ENCODE results near the gene PRSS1.
"Not testable (repeated sequence)": the region's sequence is repeated elsewhere in the genome, so short reads cannot be mapped to it uniquely, and the experiment has no call there.

Gene PRSS1

DNA sequence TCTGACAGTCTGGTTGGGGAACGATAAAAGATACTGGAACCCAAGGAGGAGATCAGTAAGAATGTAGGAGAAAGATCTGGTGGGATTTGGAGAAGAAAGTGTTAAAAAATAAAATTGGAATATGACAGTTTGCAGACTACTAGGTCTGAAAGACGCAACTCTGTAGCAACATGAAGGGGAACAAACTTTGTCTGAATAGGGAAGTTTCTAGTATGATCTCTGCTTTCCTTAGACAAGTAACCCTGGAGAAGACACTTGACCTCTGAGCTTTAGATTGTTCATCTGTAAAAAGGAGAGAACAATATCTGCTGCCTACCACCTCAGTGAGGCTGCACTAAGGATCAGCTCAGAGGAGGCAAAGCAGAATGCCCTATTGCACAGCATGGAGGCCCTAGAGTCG is 3.0 kb upstream of the PRSS1 start:
- no peak overlapping the region for H3K4me3 ChIP-seq
- H3K27ac ChIP-seq: no peak overlapping the region
- no peak for DNase-seq (ENCODE audit: low spot score)
- TF ChIP-seq, protein P1, sequence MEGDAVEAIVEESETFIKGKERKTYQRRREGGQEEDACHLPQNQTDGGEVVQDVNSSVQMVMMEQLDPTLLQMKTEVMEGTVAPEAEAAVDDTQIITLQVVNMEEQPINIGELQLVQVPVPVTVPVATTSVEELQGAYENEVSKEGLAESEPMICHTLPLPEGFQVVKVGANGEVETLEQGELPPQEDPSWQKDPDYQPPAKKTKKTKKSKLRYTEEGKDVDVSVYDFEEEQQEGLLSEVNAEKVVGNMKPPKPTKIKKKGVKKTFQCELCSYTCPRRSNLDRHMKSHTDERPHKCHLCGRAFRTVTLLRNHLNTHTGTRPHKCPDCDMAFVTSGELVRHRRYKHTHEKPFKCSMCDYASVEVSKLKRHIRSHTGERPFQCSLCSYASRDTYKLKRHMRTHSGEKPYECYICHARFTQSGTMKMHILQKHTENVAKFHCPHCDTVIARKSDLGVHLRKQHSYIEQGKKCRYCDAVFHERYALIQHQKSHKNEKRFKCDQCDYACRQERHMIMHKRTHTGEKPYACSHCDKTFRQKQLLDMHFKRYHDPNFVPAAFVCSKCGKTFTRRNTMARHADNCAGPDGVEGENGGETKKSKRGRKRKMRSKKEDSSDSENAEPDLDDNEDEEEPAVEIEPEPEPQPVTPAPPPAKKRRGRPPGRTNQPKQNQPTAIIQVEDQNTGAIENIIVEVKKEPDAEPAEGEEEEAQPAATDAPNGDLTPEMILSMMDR (IDR thresholded peaks at IDR 0.05): no peak

DNA sequence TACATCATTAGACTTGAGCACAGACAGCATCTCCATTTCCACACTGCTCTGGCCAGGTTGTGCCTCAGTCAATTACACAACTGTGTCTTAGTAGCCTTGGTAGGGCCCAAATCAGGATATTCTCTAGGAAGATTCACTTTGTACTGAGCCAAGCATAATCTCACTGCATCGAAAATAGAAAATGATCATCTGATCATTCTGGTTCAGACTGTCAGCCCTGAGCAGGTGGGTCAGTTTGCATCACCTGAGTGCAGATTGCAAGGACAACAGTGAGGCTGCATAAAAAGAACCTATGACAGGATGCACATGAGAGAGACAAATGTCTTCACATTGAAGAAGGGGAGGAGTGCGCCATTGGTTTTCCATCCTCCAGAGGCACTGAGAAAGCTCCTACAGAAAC is 862 bp upstream of the PRSS1 start:
- DNase-seq (ENCODE audit: low spot score); H3K27ac ChIP-seq; H3K4me3 ChIP-seq: not testable (repeated sequence)

DNA sequence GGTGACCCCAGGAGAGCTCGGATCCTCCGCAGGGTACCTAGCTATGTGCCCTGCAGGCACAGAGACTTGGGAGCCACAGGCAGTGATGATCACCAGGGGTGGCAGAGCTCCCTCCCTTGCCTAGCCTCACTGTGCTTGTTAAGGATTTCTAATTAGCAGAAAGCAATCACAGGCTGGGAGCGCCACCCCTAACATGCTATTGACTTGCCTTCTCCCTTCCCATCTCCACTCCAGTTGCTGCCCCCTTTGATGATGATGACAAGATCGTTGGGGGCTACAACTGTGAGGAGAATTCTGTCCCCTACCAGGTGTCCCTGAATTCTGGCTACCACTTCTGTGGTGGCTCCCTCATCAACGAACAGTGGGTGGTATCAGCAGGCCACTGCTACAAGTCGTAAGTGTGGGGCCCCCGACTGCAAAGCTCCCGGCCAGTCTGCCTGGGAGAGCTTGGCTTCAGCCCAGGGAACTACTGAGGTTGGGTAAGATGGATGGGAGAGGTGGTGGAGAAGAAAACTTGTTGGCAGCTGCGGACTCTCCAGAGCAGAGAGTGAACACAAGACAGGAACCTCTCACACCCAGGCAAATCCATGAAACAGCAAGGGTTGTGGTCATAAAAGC is 1.2 kb downstream of the PRSS1 start:
- Histone ChIP-seq H3K27ac (no peak overlapping the region), H3K4me3 (no peak overlapping the region)
- no peak for DNase-seq (ENCODE audit: low spot score)
- TF ChIP-seq, protein P1 (IDR thresholded peaks at IDR 0.05): no peak

DNA sequence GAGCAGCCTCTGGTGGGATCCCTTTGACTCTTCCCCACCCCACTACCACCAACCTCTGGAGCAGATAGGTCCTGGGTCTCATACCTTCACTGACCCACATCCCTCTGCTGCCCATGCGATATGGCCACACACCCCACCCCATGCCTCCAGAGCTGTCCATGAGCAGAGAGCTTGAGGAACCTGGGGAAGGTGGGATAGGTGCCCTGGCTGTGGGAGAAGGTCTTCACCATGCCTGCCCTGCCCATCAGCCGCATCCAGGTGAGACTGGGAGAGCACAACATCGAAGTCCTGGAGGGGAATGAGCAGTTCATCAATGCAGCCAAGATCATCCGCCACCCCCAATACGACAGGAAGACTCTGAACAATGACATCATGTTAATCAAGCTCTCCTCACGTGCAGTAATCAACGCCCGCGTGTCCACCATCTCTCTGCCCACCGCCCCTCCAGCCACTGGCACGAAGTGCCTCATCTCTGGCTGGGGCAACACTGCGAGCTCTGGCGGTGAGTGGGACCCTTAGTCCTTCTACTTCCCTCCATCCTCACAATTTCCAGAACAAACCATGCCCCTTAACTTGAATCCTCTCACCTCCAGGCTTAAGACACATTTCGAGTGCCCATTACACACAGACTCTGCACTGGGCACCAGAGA is 2.4 kb downstream of the PRSS1 start:
- H3K27ac ChIP-seq; DNase-seq (ENCODE audit: low spot score); H3K4me3 ChIP-seq: not testable (repeated sequence)

DNA sequence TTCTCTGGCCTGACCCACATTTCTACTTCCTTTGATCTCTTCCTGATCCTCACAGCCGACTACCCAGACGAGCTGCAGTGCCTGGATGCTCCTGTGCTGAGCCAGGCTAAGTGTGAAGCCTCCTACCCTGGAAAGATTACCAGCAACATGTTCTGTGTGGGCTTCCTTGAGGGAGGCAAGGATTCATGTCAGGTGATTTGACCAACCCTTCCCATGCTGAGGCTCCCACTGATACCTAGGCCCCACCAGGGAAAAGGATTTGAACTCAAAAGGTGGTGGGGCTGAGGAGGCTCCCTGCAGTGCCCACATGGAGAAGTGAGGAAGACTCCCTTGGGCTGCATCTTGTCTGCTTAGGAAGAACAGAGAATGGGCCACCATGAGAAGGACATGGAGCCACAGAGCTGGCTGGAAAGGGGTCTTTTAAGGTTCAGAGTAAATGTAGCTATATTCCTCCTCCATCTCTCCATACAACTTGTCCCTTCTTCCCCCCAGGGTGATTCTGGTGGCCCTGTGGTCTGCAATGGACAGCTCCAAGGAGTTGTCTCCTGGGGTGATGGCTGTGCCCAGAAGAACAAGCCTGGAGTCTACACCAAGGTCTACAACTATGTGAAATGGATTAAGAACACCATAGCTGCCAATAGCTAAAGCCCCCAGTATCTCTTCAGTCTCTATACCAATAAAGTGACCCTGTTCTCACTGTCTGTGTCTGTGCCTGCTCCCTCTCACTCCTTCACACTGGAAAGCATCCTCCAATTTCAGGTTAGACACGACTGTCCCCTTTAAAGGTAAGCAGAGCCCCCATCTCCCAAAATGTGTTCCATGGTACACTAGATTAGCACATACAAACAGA is 3.3 kb downstream of the PRSS1 start:
- H3K4me3 ChIP-seq: no peak overlapping the region
- TF ChIP-seq, protein P1 (IDR thresholded peaks at IDR 0.05): no peak
- H3K27ac ChIP-seq: no peak overlapping the region
- DNase-seq (ENCODE audit: low spot score): no peak

DNA sequence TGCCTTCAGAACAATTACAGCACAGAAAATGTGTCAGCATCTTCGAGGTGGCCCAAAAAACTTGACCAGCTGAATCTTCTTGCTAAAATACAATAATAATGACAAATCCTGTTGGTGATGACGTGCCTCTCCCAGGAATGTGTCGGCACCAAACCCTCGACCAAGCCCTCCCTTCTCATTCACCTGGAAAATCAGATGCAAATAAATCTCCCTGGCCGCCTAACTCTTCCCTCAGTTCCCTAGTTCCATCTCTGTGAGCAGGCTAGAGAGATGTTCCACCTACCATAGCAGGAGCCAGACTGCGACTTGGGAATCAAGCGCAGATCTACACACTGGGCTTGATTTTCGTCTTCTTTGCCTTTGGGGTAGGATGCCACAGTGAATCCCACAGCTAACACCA is 4.1 kb downstream of the PRSS1 start:
- Histone ChIP-seq H3K4me3 (no peak overlapping the region), H3K27ac (no peak overlapping the region)
- DNase-seq (ENCODE audit: low spot score): no peak
- TF ChIP-seq, protein P1 (IDR thresholded peaks at IDR 0.05): no peak

DNA sequence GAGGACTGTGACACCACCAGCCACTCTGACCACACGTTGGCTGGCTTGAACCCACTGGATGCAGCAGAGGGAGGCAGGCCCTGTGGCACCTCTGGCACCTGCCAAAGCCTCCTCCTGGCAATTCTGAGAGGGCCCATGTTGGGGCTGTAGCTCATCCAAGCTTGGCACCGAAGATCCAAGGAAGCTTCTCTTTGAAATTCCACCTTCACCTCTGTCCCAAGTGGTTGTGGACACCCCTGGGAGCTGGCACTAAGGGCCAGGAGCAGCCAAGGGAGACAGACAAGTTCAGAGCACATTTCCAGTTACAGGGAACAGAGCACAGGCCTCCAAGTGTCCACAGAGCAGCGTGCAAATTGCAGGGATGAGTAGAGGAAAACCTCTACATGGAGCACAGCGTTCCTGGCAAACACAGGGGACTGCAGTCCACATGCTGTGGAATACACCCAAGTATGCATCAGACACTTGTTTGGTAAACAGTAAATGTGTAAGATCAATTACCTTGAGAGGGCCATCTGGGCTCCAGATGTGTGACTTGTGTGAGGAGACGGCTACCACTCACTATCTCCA is 4.7 kb downstream of the PRSS1 start:
- H3K4me3 ChIP-seq; H3K27ac ChIP-seq; DNase-seq (ENCODE audit: low spot score): not testable (repeated sequence)

DNA sequence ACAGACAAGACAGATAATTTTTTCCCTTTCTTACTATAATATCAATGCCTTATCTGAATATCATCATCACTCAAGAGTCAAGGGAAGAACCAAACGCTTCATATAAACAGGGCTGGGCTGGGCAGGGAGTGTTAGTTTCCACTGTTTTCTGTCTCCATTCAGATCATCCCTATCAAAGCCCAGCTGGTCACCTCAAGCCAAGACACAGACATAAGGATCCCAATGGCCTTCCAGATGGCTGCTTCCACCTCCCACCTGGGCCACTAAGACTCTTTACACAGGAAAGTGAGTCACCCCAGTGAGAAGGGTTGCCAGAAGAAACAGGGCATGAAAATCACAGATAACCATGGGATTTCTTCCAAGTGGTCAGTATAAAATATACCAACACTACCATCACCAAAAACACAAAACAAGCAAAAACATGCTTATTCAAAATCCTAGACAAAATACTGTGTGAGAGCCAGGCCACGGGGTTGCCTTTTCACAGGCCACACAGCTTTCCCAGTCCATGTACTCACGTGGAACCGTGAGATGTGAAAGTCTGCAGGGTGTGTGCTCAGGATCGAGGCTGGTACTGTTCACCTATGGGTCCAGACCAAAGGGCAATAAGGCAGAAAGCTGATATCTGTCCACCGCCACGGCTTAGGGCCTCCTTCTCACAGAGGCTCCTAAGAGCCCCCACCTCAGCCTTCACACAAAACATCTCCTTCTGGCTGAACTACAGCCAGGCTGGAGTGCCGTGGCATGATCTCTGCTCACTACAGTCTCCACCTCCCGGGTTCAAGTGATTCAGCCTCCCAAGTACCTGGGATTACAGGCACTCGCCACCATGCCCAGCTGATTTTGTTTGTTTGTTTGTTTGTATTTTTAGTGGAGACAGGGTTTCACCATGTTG is 5.7 kb downstream of the PRSS1 start:
- DNase-seq (ENCODE audit: low spot score): no peak
- H3K4me3 ChIP-seq: no peak overlapping the region
- H3K27ac ChIP-seq: no peak overlapping the region
- TF ChIP-seq, protein P1 (IDR thresholded peaks at IDR 0.05): no peak

DNA sequence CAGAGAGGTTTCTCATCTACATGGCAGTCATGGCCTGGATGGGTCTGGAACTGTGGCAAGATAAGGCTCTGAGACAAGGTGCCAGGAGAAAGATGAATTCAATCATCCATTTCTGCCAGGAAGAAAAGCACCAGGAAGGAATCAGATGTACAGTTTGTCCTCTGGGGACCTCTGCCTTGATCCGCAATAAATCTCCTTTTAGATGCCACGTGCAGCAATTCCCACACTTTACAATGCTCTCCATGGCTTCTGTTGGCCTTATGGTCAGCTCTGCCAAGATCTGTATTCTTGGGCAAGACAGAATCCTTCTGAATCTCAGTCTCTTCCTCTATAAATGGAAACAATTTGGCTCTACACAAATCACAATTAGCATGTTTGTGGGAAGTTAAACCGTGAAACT is 9.0 kb downstream of the PRSS1 start:
- not testable (repeated sequence) for DNase-seq (ENCODE audit: low spot score); H3K27ac ChIP-seq; H3K4me3 ChIP-seq

Measured in coronary artery (tissue), 2 donors.